Natural killer cell (primary cell): ENCODE data around the gene FCN2. TPM values are rescaled to one million over a fixed set of nuclear protein-coding genes. Genes with fewer than 3 reads are reported as not detected.

Experiments used
- ATAC-seq, 3 donors: fragments of 150-1000 bp in 2 of 3; fragments of 200-7000 bp in 1 of 3; cut with Tn5 transposase; 1 replicate in 1 of 3; 2 replicates in 2 of 3; pipeline ENCODE4 v1.10.0; 2021; ENCODE audit warnings: mild to moderate bottlenecking in 2 of 3, moderate library complexity in 2 of 3
- DNase-seq, 2 donors: peaks; one replicate each; pipeline versions ENCODE4 v3.0.0 to v3.0.0-alpha.2; 2013 to 2021; ENCODE audit warnings: mixed read lengths in 1 of 2
- H3K27ac ChIP-seq: one replicate; pipeline ENCODE4 v1.5.1; 2013; ENCODE audit warnings: mild to moderate bottlenecking, low read length
- H3K27me3 ChIP-seq: one replicate; pipeline ENCODE4 v1.6.1; 2013; ENCODE audit warnings: low read length; ENCODE audit not compliant: control insufficient read depth, insufficient read depth
- H3K36me3 ChIP-seq: one replicate; pipeline ENCODE4 v1.6.1; 2013; ENCODE audit warnings: low read length; ENCODE audit not compliant: control insufficient read depth, insufficient read depth
- H3K4me1 ChIP-seq: one replicate; pipeline ENCODE4 v1.6.1; 2013; ENCODE audit warnings: low read length; ENCODE audit not compliant: control insufficient read depth, insufficient read depth
- H3K4me3 ChIP-seq: one replicate; pipeline ENCODE4 v1.5.1; 2013; ENCODE audit warnings: low read length
- H3K9me3 ChIP-seq: one replicate; pipeline ENCODE4 v1.6.1; 2013; ENCODE audit warnings: low read length; ENCODE audit not compliant: control insufficient read depth, insufficient read depth
- H3K27ac Mint-ChIP-seq, 2 donors: one replicate each; pipeline ENCODE4 v1.8.0; 2022; ENCODE audit warnings: mild to moderate bottlenecking in 2 of 2, mixed read lengths in 2 of 2, moderate library complexity in 1 of 2
- H3K27me3 Mint-ChIP-seq, 2 donors: one replicate each; pipeline ENCODE4 v1.8.0; 2022; ENCODE audit warnings: low read depth in 2 of 2, mixed read lengths in 2 of 2
- H3K36me3 Mint-ChIP-seq: one replicate; pipeline ENCODE4 v1.8.0; 2022; ENCODE audit warnings: mixed read lengths
- H3K4me1 Mint-ChIP-seq, 2 donors: one replicate each; pipeline ENCODE4 v1.8.0; 2022; ENCODE audit warnings: mixed read lengths in 2 of 2
- H3K4me3 Mint-ChIP-seq: one replicate; pipeline ENCODE4 v1.8.0; 2022; ENCODE audit warnings: mild to moderate bottlenecking, moderate library complexity, mixed read lengths
- H3K9me3 Mint-ChIP-seq, 2 donors: one replicate each; pipeline ENCODE4 v1.8.0; 2022; ENCODE audit warnings: mixed read lengths in 2 of 2
- WGBS: methylation state at CpG from one replicate; pipeline ENCODE4 v1.1.7; 2013; ENCODE audit warnings: missing lambda C conversion rate; ENCODE audit not compliant: insufficient coverage; 5-methylcytosine and 5-hydroxymethylcytosine counted together
- intact Hi-C: fragments of 100-400 bp; cut with micrococcal nuclease; formaldehyde crosslinking; loops from one replicate; pipeline ENCODE4 v1.14.2; 2022
- total RNA-seq, 4 donors: library from RNA; stranded (reverse); fragments of 120-200 nt in 1 of 4; gene quantifications; one replicate each; pipeline versions ENCODE4 v1.2.3 to v1.2.4, GENCODE V29; 2013 to 2022
- TF ChIP-seq, protein P1 (sequence below): fragments of 200-600 bp; IDR thresholded peaks from one replicate; pipeline ENCODE4 v1.8.0; 2022; ENCODE audit warnings: antibody characterized with exemption

The FCN2 gene
- total RNA-seq, 3 donors from 2014 or later (not counting 1 experiment from before 2014, with no cell fraction given), result not detected

DNA sequence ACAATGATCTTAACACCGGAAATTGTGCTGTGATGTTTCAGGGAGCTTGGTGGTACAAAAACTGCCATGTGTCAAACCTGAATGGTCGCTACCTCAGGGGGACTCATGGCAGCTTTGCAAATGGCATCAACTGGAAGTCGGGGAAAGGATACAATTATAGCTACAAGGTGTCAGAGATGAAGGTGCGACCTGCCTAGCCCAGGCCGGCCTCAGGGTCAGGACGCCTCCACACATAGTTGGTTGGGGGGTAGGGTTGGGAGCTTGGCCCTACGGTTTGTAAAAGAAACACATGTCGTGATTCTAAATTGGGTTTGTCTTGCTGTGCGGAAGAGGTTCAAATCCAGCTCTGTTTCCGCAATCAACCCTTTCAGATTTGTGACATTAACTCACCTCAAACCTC, 6.6 kb downstream of the FCN2 start:
- no peak for ATAC-seq
- no peaks in the 10 kb centered on the region for H3K27me3 ChIP-seq

DNA sequence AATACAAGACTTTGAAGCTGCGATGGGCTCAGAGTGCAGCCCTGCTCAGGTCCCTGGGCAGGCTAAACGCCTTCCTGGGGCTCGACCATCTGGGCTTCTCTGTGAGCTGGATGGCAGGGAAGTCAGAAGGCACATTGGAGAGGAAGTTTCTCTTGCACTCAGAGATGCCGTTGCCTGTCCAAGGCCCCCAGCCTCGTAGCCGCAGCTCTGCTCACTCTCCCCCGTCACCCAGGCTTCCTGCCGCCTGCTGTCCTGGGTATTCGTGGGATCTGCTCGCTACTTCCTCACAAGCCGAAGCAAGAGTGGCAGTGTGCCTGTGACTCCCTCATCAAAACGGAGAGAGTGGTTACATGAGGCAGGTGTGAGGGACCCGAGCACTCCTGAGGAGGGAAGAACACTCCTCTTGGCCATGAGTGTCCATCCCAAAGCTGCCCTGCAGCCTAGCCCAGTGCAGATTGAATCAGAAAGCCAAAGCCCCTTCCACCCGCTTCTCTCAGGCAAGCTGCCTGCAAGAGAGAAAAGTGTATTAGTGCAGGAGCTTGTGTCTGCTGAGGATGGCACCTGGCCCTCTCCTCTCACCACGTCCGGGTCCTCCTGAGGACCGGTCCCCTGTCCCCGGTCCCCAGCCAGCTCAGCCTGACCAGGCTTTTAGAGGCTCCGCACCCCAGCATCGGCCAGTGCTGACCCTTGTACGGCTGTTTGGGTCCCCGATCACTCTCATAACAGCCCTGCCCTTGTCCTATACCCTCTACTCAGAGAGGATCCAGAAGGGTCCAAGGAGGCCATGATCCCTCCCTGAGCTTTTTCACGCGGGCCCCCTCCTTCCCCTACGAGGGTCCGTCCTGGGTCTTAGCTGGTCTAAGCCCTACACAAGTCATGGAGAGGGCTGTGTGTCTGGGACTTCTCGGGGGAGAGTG, 7.3 kb downstream of the FCN2 start:
- no peaks in the 10 kb centered on the region for H3K36me3 ChIP-seq
- no peaks in the 10 kb centered on the region for H3K9me3 ChIP-seq
- no peak overlapping the region for H3K27ac ChIP-seq
- TF ChIP-seq, protein P1, sequence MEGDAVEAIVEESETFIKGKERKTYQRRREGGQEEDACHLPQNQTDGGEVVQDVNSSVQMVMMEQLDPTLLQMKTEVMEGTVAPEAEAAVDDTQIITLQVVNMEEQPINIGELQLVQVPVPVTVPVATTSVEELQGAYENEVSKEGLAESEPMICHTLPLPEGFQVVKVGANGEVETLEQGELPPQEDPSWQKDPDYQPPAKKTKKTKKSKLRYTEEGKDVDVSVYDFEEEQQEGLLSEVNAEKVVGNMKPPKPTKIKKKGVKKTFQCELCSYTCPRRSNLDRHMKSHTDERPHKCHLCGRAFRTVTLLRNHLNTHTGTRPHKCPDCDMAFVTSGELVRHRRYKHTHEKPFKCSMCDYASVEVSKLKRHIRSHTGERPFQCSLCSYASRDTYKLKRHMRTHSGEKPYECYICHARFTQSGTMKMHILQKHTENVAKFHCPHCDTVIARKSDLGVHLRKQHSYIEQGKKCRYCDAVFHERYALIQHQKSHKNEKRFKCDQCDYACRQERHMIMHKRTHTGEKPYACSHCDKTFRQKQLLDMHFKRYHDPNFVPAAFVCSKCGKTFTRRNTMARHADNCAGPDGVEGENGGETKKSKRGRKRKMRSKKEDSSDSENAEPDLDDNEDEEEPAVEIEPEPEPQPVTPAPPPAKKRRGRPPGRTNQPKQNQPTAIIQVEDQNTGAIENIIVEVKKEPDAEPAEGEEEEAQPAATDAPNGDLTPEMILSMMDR, result no peak
- H3K36me3 Mint-ChIP-seq, result no peaks in the 10 kb centered on the region
- ATAC-seq, result no peak
- 44% methylated on average over 27 of the region's 27 CpGs for whole genome bisulfite sequencing
- no peak for DNase-seq
- H3K4me3 ChIP-seq, result no peak overlapping the region
- intact Hi-C loops, result no loop called here
- H3K4me1 Mint-ChIP-seq, result peaks cover 0 to 13% of the 10 kb centered on the region in 2 donors
- H3K4me3 Mint-ChIP-seq, result no peak overlapping the region
- H3K27me3 Mint-ChIP-seq, result peaks cover 4 to 6% of the 10 kb centered on the region in 2 donors
- H3K27me3 ChIP-seq, result no peaks in the 10 kb centered on the region
- no peak overlapping the region for H3K27ac Mint-ChIP-seq
- H3K4me1 ChIP-seq, result peaks cover 8% of the 10 kb centered on the region
- no peaks in the 10 kb centered on the region for H3K9me3 Mint-ChIP-seq

More for the DNA sequence above, 6.6 kb downstream of the FCN2 start:
- H3K27ac Mint-ChIP-seq, result no peak overlapping the region
- TF ChIP-seq, protein P1, result no peak
- no peaks in the 10 kb centered on the region for H3K9me3 Mint-ChIP-seq
- Histone ChIP-seq H3K4me3 (no peak overlapping the region), H3K9me3 (no peaks in the 10 kb centered on the region), H3K36me3 (no peaks in the 10 kb centered on the region), H3K27ac (no peak overlapping the region), H3K4me1 (peaks cover 8% of the 10 kb centered on the region)
- H3K4me3 Mint-ChIP-seq, result no peak overlapping the region
- intact Hi-C loops, result no loop called here
- H3K36me3 Mint-ChIP-seq, result no peaks in the 10 kb centered on the region
- peaks cover 4 to 6% of the 10 kb centered on the region in 2 donors for H3K27me3 Mint-ChIP-seq
- 88% methylated on average over 10 of the region's 10 CpGs for WGBS
- peaks cover 0 to 13% of the 10 kb centered on the region in 2 donors for H3K4me1 Mint-ChIP-seq
- no peak for DNase-seq

DNA sequence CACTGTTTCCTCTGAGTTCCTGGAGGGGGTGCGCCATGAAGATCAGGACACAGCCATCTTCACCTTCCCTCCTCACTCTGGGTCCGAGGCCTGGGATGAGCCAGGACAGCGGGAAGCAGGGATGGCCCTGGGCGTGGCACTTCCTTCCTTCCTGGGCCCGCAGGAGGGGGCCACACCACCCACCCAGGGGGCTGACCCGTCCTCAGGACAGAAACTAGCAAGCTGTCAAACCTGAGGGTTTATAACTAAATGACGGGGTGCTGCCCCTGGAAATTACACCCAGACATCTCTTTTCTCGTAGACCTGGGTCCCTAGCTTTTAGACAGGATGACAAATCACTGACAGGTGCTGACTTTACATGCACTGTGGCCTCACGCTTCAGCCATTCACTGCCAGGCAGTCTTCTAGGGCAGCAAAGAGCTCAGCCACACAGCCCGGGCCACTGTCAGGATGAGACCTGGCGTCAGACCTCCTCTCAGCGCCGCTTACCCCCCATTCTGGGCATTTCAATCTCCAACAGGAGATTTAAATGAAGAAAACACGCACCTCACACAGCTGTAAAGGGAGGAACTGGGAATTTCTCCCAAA, 8.1 kb downstream of the FCN2 start:
- Mint-ChIP-seq H3K27me3 (peaks cover 4 to 6% of the 10 kb centered on the region in 2 donors), H3K27ac (no peak overlapping the region), H3K36me3 (no peaks in the 10 kb centered on the region), H3K9me3 (no peaks in the 10 kb centered on the region), H3K4me3 (no peak overlapping the region), H3K4me1 (peaks cover 0 to 13% of the 10 kb centered on the region in 2 donors)
- Histone ChIP-seq H3K36me3 (no peaks in the 10 kb centered on the region), H3K4me1 (peaks cover 8% of the 10 kb centered on the region), H3K27me3 (no peaks in the 10 kb centered on the region), H3K27ac (no peak overlapping the region), H3K4me3 (no peak overlapping the region), H3K9me3 (no peaks in the 10 kb centered on the region)
- no peak for DNase-seq
- intact Hi-C loops, result no loop called here
- TF ChIP-seq, protein P1, result no peak
- 71% methylated on average over 14 of the region's 14 CpGs for WGBS
- ATAC-seq, result no peak
